Renal pelvis (tissue), 4 donors: ENCODE data around the gene TRPC4AP. TPM values are rescaled to one million over a fixed set of nuclear protein-coding genes. Genes with fewer than 3 reads are reported as not detected.

ENCODE experiments used
- DNase-seq: peaks from one replicate; pipeline ENCODE4 v3.0.0-alpha.2; 2013
- polyA plus RNA-seq, 3 donors: library from polyadenylated mRNA; unstranded; fragments of 120-200 nt; gene quantifications; one replicate each; pipeline ENCODE4 v1.2.1, GENCODE V29; 2013; ENCODE audit not compliant: insufficient read length in 3 of 3

Gene TRPC4AP
- polyA plus RNA-seq, 3 donors = 63.0 to 70.7 (median 70.1) TPM

DNA sequence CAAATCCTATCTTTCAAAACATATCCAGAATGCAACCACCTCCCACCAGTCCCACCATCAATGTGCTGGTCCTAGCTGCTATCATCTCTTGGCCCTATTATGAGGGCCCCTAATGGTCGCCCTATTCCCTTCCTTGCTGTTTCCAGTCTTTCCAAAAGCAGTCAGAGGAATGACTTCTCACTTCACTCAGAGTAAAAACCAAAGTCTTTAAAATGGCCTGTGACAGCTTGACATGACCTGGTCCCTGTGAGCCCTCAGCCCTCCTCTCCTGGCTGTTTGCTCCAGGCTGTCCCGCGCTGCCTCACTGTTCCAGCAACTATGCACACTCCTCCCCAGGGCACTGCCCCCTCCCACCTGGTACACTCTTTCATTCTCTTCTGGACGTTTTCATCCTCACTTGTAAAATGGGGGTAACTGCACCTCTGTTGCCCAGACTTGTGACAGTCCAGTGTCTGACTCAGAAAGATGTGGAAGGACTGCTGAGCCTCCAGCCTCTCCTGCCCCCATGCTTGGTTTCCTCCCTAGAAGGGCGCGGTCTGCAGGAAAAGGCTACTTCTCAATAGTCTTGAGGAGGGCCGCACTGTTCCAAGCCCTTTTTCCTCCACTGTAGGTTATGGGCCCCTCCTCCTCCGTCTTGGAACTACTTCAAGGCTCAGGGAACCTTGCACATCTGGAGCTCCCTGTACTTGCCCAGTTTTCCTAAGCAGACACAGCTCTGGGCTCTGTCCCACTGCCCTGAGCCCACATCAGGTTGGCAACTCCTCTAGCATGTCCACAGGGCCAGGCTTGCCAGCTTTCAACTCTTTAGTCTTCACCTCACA is 72.3 kb downstream of the TRPC4AP start:
- no peak for DNase-seq

DNA sequence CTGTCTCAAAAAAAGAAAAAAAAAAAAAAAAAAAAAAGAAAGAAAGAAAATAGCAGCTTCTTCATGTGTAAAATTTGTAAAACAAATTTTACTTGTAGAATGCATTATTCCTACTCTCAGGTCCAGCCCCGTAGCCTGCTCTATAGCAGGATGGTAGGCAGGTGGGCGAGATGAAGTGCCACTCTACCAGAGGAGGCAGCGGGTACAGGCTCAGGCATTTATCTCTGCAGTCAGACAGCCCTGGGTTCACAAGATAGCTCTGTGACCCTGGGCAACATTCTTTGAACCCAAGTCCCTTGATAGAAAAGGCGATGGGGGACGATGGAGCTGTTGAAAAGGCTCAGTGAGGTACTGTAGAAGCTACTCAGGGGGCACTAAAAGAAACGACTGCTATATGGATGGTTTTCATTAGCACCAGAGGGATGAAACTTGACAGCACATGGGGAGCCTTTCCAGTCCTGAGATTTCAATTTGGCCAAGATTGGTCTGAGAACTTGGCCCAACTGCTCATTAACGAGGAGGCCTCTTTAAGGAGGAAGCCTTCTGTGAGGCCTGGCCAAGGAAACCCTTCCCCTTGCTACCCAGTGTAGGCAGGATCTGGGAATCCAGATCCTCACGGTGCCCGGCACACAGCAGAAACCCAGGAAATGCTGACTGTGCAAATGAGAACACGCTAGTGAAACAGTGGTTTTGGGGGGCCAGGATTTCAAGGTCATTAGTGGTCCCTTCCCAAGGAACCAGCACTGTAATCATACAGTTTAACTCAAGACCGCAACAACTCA is 73.8 kb downstream of the TRPC4AP start:
- DNase-seq = no peak

DNA sequence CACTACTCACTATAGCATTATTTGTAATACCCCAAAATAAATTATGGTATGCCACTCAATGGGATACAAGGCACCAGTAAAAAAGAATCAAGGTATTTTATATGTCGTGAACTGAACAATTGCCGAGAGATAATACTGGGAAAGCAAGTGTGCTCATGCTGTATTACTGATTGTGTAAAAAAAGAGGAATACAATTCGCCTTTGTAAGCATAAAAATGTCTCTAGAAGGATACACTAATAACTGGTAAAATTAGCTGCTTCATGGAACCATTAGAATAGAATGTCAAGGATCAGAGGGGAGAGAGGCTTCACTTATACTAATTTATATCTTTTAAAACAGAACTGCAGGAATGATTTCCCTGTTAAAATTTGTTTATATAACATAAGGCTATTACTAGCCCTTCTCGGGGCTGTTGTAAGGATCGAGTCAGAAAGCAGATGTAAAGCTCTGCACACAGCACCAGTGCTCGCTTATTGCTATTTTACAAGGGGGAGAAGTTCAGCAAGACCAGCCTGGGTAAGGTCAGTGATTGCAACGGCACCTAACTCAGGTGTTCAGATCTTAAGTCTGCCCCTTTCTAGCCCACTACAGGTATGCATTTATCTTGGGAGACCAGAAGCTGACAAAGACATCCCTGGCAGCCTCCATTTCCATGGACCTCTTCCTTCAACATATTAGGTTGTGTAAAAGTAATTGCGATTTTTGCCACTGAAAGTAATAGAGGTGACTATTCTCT is 75.3 kb downstream of the TRPC4AP start:
- no peak for DNase-seq

DNA sequence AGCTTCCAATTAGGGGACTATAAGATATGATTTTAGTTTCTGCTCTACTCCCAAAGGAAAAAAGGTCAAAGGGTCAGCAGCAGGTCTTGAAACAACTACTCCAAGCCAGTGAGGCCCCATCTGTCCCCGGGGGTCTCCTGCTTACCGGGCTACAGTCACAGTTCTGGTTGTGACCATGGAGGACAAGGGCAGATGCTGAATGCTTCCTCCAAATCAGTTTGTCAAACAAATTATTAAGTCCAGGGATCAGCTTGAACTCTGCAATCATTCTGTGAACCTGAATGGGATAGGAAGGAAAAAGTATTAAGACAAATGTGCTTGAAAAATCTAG is 76.8 kb downstream of the TRPC4AP start:
- DNase-seq = no peak

GRCh38 chr20:35014537-35014936 is 78.1 kb downstream of the TRPC4AP start:
- DNase-seq = no peak

GRCh38 chr20:35013421-35014411 is 78.9 kb downstream of the TRPC4AP start:
- no peak for DNase-seq

DNA sequence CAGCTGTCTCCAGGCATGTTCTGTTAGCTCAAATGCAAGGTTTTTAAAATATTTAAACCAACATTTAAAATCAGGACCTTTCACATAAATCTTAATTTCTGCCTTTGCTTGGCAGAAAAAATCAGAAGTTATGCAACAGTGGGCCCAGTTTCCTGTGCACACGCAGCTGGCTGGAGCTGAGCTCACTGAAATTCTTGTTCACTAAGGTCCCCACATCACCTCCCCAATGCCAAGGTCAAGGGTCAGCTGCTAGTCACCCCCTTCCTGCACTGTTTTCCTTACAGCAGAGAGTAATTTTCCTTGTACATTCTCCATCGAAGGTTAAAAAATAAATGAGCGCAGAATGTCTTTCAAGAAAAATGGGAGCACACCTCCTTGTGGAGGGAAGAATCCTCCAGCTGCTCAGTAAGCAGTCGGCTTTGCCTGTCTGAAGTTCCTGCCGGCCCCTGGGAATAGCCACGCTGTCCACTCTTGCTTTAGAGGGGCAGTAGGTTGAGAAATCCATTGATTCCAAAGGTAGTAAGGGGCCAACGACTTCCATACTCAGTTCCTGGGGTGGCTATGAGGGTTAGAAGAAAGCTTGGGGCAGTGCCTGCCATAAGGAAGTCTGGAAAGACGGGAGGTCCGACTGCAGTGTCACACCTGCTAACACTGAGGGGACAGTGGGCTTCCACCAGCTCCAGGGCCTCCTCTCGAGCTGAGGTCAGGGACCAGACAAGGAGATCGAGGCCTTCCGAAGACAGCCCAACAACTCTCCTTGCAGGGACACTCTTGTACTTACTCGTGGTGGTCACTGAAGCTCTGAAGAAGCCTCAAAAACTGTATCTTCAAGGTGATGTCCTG is 80.2 kb downstream of the TRPC4AP start:
- no peak for DNase-seq

DNA sequence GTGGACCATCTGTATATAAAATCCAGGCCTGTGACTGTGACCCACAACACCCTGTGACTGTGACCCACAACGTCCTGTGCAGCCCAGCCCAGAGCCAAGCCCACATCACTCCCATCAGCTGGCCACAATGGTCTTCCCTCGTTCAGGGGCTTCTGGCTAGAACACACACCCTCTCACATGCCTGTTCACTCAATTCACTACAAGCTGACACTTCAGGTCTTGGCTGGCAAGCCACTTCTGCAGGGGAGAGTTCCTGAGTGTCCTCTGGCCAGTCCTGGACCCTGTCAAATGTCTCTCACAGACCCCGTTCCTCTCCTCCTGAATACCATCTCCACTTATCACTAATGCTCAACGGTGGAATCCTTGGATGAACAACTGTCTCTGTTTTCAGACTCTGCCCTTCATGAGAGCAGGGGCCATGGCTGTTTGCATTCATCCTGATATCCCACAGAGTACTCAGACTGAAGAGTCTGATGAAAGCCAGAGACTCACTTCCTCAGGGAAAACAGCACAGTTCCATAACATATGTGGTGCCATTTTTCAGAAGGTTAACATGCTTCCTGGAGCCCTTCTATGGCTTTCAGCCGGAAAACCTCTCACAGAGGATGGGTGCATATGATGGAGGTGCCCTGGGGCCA is 80.9 kb downstream of the TRPC4AP start:
- DNase-seq = no peak

DNA sequence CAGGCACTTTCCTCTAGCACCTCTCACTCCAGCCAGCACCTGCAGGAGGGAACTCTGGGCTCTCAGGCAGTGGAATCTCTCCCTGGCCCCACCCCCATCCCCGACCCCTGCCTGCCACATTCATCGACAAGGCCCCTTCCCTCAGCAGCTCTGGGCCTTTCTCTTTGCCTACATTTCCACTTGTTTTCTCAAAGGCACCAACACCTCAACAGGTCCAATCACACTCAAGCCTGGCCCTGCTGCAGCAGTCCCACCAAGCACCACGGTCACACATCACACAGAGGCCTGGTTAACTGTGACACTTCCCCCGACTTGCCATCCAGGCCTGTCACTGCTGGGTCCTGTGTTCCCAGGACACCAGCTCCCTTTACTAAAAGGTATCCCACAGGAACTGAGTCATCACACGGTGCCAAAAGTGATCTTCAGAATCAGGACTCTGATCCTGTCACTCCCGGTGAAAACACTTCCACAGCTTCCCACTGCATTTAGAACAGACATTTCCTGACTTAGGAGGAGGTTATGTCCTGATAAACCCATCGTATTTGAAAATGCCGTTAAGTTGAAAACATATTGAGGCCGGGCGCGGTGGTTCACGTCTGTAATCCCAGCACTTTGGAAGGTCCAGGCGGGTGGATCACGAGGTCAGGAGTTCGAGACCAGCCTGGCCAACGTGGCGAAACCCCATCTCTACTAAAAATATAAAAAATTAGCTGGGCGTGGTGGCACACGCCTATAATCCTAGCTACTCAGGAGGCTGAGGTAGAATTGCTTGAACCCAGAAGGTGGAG is 82.0 kb downstream of the TRPC4AP start:
- DNase-seq = no peak

GRCh38 chr20:35009665-35010328 is 82.8 kb downstream of the TRPC4AP start:
- DNase-seq = no peak

- DNase-seq = no peak
Measured at GRCh38 chr20:35008411-35009342, 83.9 kb downstream of the TRPC4AP start.

- DNase-seq = no peak
Measured at GRCh38 chr20:35007891-35008290, 84.7 kb downstream of the TRPC4AP start.

DNA sequence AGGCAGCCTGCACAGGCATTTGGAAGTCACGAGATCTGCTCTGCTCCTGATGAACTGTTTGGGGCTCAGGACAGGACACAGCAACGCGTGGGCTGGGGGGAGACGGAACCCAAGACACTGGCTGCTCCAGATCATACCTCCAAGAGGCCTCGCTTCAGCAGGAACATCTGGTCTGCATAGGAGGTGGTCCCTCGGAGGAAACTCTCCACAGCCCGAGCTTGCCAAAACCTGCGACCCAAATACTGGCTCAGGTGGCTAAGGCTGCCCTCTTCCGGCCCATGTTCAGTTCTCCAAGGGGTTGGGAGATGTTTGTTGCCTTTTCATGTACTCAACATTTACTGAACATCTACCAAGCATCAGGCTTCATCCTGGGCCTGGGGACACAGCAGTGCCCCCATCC is 85.2 kb downstream of the TRPC4AP start:
- DNase-seq = no peak

GRCh38 chr20:35006531-35006971 is 86.1 kb downstream of the TRPC4AP start:
- DNase-seq = no peak

DNA sequence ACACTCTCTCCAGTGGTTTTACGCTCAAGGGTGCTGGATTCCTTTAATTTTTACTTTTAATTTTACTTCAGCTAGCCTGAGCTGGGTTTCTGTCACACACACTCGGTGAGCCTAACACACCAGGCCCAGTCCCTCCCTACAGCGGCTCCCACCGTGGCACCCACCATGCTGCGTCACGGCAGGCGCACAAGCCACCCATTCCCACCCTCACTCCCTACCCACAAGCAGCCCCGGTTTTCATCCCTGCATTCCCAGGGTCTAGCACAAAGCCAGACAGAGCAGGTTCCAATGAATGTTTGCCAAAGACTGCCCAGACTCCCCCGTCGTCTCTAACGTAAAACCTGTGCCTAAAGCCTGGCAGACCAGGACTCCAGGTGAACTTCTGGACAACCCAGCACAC is 86.6 kb downstream of the TRPC4AP start:
- DNase-seq = no peak

DNA sequence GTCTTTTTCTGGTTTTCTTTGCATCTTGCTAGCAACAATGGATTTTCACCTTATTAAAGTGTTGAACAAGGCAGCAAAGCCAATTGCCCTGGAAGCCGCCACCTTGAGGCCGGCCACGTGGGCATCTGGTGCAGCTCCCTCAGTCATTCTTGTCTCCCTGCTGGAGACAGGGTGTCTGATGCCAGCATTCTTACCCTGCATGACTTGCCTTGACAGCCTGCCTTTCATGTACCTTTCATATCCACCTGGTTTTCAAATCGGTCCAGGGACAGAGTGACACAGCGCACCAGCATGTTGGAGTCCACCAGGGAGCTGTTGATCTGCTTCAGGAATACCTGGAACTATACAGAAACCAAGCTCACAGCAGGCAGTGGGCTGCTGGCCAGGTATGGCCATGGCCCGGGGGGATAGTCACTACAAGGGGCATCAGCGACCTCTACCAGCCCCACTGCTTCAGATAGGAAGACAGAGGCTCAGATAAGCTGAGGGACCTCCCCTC is 87.1 kb downstream of the TRPC4AP start:
- DNase-seq = no peak
